Lower leg skin (tissue), 4 donors: ENCODE results near the gene ZCCHC24. TPM values are rescaled to one million over a fixed set of nuclear protein-coding genes. Genes with fewer than 3 reads are reported as not detected.

Experiments
- DNase-seq, 2 donors: peaks; one replicate each; pipeline ENCODE4 v3.0.0-alpha.2; 2019; ENCODE audit warnings: low spot score in 2 of 2
- H3K4me3 ChIP-seq: fragments of 200-600 bp; sonication (generic); 2 replicates; pipeline ENCODE4 v1.5.1; 2017; ENCODE audit warnings: mild to moderate bottlenecking, low read depth; ENCODE audit not compliant: poor library complexity, severe bottlenecking
- POLR2A ChIP-seq, 2 donors: fragments of 450-650 bp; IDR thresholded peaks; one replicate each; pipeline ENCODE4 v1.6.1; 2016 to 2017; ENCODE audit warnings: antibody characterized with exemption in 2 of 2, mild to moderate bottlenecking in 1 of 2, moderate library complexity in 1 of 2
- WGBS, 2 donors: methylation state at CpG; one replicate each; pipeline ENCODE4 v1.1.5; 2018; 5-methylcytosine and 5-hydroxymethylcytosine counted together
- intact Hi-C: fragments of 100-400 bp; cut with DNase I; formaldehyde crosslinking; loops from one replicate; pipeline ENCODE4 v1.15.0; 2023; ENCODE audit warnings: low total_unique reads
- total RNA-seq, 4 donors: library from RNA; depleted of rRNA; stranded (reverse); fragments of >200 nt; gene quantifications; one replicate each; pipeline ENCODE4 v1.1.0, GENCODE V29; 2016
- TF ChIP-seq, protein P1 (sequence below), 3 donors: fragments of 450-650 bp; IDR thresholded peaks; one replicate each; pipeline ENCODE4 v1.5.1; 2016; ENCODE audit warnings: antibody characterized with exemption in 3 of 3, mild to moderate bottlenecking in 3 of 3, moderate library complexity in 2 of 3

The ZCCHC24 gene
- total RNA-seq, 4 donors from 2014 or later = 9.9 to 16.8 (median 13.1) TPM

GRCh38 chr10:79438021-79438698, 7.3 kb downstream of the ZCCHC24 start:
- H3K4me3 ChIP-seq = no peak overlapping the region
- no peak for TF ChIP-seq POLR2A (IDR thresholded peaks at IDR 0.05)
- TF ChIP-seq, protein P1, sequence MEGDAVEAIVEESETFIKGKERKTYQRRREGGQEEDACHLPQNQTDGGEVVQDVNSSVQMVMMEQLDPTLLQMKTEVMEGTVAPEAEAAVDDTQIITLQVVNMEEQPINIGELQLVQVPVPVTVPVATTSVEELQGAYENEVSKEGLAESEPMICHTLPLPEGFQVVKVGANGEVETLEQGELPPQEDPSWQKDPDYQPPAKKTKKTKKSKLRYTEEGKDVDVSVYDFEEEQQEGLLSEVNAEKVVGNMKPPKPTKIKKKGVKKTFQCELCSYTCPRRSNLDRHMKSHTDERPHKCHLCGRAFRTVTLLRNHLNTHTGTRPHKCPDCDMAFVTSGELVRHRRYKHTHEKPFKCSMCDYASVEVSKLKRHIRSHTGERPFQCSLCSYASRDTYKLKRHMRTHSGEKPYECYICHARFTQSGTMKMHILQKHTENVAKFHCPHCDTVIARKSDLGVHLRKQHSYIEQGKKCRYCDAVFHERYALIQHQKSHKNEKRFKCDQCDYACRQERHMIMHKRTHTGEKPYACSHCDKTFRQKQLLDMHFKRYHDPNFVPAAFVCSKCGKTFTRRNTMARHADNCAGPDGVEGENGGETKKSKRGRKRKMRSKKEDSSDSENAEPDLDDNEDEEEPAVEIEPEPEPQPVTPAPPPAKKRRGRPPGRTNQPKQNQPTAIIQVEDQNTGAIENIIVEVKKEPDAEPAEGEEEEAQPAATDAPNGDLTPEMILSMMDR (IDR thresholded peaks at IDR 0.05) = no peak
- peak in 1 of 2 donors; percentile 87 for DNase-seq
- intact Hi-C loops = no loop called here
- 59 to 62% methylated on average over 16 of the region's 16 CpGs for WGBS, 2 donors

DNA sequence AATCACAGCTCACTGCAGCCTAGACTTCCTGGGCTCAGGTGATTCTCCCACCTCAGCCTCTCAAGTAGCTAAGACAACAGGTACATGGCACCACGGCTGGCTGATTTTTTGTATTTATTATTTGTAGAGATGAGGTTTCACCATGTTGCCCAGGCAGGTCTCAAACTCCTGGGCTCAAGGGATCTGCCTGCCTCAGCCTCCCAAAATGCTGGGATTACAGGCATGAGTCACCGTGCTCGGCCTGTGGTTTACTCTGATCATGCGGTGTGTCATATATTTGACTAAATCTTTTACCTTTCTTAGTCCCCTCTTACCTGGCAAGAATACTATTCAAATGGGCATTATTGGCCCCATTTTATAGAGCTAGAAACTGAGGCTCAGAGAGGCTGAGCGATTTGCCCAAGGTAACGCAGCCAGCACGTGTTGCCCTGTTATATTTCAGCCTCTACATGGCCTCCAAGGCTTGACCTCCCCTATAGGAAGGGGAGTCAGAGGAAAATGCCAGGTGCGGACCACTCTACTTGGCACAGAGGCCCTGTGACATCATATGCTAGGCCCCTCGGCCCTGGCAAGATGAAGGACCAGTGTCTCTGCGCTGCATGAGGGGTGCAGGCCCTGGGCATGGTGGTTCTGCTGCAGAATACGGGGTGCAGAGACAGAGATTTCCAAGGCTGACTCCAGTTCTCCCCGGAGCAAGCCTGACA, 8.2 kb downstream of the ZCCHC24 start:
- H3K4me3 ChIP-seq = no peak overlapping the region
- TF ChIP-seq POLR2A (IDR thresholded peaks at IDR 0.05) = no peak
- TF ChIP-seq, protein P1 (IDR thresholded peaks at IDR 0.05) = no peak
- peak in 1 of 2 donors; percentile 78 for DNase-seq
- 87 to 94% methylated on average over 12 of the region's 12 CpGs for WGBS, 2 donors
- intact Hi-C loops = no loop called here

DNA sequence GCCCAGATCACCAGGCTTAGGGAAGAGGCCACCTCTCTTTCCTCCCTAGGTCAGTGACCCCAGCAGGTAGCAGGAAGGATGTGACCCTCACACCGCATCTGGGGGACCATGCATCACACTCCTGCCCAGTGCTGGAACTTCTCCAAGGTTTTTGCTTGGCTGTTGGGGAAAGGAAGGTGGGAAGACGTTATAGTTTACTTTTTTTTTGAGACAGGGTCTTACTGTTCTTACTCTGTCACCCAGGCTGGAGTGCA, 8.6 kb downstream of the ZCCHC24 start:
- no peak overlapping the region for H3K4me3 ChIP-seq
- no peak for TF ChIP-seq POLR2A (IDR thresholded peaks at IDR 0.05)
- TF ChIP-seq, protein P1 (IDR thresholded peaks at IDR 0.05) = no peak
- intact Hi-C loops = no loop called here
- 67 to 76% methylated on average over 2 of the region's 2 CpGs for WGBS, 2 donors
- no peak for DNase-seq

- H3K4me3 ChIP-seq = no peak overlapping the region
- intact Hi-C loops = no loop called here
Measured at GRCh38 chr10:79436066-79436849, 9.2 kb downstream of the ZCCHC24 start.

GRCh38 chr10:79435271-79436065, 10.0 kb downstream of the ZCCHC24 start:
- WGBS, 2 donors = 65 to 66% methylated on average over 15 of the region's 15 CpGs
- no peak for TF ChIP-seq POLR2A (IDR thresholded peaks at IDR 0.05)
- TF ChIP-seq, protein P1 (IDR thresholded peaks at IDR 0.05) = no peak
- intact Hi-C loops = no loop called here
- no peak for DNase-seq
- no peak overlapping the region for H3K4me3 ChIP-seq

More at GRCh38 chr10:79436066-79436849, 9.2 kb downstream of the ZCCHC24 start:
- DNase-seq = no peak
- TF ChIP-seq POLR2A (IDR thresholded peaks at IDR 0.05) = no peak
- TF ChIP-seq, protein P1 (IDR thresholded peaks at IDR 0.05) = no peak
- 87 to 93% methylated on average over 17 of the region's 17 CpGs for WGBS, 2 donors
